Measurements from ENCODE around the gene PIWIL4.

Gene PIWIL4

DNA sequence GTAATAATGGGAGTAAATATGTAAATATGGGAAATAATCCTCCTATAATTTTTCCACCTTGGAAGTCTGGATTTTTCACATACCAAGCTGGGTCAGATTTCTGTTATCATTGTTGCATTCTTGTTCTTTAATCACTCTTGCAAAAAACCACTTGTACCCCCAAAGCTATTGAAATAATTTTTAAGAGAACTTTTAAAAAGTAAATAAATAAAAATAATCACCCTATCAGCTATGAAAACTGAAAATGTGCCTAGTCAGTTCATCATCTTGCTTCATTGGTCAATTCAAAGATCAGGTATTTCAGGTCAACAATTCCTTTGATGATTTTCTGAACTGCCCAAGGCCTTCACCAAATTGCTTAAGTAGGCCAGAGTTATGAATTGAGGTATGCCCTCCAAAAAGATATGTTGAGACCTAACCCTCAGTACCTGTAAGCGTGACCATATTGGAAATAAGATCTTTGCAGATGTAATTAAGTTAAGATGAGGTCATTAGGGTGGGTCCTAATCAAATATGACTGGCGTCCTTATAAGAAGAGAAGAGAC lies 95.8 kb downstream of the PIWIL4 start:
- Histone ChIP-seq H3K9ac (ENCODE audit: low read length) (no peak overlapping the region), H3K36me3 (replicated peaks; ENCODE audit: insufficient read depth, low read length) (no peaks in the 10 kb centered on the region), H2AFZ (ENCODE audit: low read length) (no peak overlapping the region), H3K4me2 (ENCODE audit: low read depth, low read length) (no peak overlapping the region), H3K79me2 (ENCODE audit: low read length) (no peaks in the 10 kb centered on the region), H3K27ac (ENCODE audit: low read length) (no peak overlapping the region), H3K4me1 (ENCODE audit: low read length) (no peaks in the 10 kb centered on the region), H3K27me3 (replicated peaks; ENCODE audit: insufficient read depth, low read length) (no peaks in the 10 kb centered on the region), H3K9me3 (replicated peaks; ENCODE audit: insufficient read depth, low read length) (no peaks in the 10 kb centered on the region), H3K4me3 (ENCODE audit: low read length) (no peak overlapping the region), H3F3A (ENCODE audit: insufficient read depth, low read length) (no peaks in the 10 kb centered on the region), H4K20me1 (ENCODE audit: insufficient read depth, low read length) (no peaks in the 10 kb centered on the region), H3K9me2 (replicated peaks; ENCODE audit: insufficient read depth, low read length) (no peaks in the 10 kb centered on the region)
- no peak for TF ChIP-seq EZH2 (optimal IDR thresholded peaks at IDR 0.05; ENCODE audit: low read depth, low read length)
- TF ChIP-seq, protein P1, sequence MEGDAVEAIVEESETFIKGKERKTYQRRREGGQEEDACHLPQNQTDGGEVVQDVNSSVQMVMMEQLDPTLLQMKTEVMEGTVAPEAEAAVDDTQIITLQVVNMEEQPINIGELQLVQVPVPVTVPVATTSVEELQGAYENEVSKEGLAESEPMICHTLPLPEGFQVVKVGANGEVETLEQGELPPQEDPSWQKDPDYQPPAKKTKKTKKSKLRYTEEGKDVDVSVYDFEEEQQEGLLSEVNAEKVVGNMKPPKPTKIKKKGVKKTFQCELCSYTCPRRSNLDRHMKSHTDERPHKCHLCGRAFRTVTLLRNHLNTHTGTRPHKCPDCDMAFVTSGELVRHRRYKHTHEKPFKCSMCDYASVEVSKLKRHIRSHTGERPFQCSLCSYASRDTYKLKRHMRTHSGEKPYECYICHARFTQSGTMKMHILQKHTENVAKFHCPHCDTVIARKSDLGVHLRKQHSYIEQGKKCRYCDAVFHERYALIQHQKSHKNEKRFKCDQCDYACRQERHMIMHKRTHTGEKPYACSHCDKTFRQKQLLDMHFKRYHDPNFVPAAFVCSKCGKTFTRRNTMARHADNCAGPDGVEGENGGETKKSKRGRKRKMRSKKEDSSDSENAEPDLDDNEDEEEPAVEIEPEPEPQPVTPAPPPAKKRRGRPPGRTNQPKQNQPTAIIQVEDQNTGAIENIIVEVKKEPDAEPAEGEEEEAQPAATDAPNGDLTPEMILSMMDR (IDR thresholded peaks at IDR 0.05; ENCODE audit: low read length) = no peak
- TF ChIP-seq EZH2phosphoT487 (IDR thresholded peaks at IDR 0.05; ENCODE audit: low read length) = no peak
- DNase-seq = no peak

DNA sequence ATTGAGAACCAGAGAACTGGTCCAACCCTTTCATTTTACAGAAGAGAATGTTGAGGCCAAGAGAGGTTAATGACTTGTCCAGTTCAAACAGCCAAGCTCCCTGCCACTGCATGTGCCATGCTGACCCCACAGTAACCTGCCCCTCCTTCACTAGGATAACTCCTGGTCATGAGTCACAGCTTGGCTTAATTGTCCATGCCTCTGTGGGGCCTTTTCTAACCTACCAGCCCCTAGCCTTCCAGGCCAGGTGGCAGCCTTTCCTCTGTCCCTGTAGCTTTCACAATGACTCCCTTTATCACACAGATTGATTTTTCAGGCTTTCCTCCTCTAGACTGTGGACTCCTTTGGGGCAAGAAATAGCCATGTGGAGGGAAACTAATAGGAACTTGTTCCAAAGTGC lies 97.2 kb downstream of the PIWIL4 start:
- no peaks in the 10 kb centered on the region for H3F3A ChIP-seq (ENCODE audit: insufficient read depth, low read length)
- no peak for DNase-seq
- H3K4me1 ChIP-seq (ENCODE audit: low read length) = no peaks in the 10 kb centered on the region
- H3K4me2 ChIP-seq (ENCODE audit: low read depth, low read length) = no peak overlapping the region
- no peak overlapping the region for H3K9ac ChIP-seq (ENCODE audit: low read length)
- no peaks in the 10 kb centered on the region for H3K9me2 ChIP-seq (replicated peaks; ENCODE audit: insufficient read depth, low read length)
- H3K27me3 ChIP-seq (replicated peaks; ENCODE audit: insufficient read depth, low read length) = no peaks in the 10 kb centered on the region
- H3K79me2 ChIP-seq (ENCODE audit: low read length) = no peaks in the 10 kb centered on the region
- no peaks in the 10 kb centered on the region for H3K9me3 ChIP-seq (replicated peaks; ENCODE audit: insufficient read depth, low read length)
- no peak overlapping the region for H2AFZ ChIP-seq (ENCODE audit: low read length)
- no peak overlapping the region for H3K4me3 ChIP-seq (ENCODE audit: low read length)
- H3K36me3 ChIP-seq (replicated peaks; ENCODE audit: insufficient read depth, low read length) = no peaks in the 10 kb centered on the region
- H3K27ac ChIP-seq (ENCODE audit: low read length) = no peak overlapping the region
- no peaks in the 10 kb centered on the region for H4K20me1 ChIP-seq (ENCODE audit: insufficient read depth, low read length)
- TF ChIP-seq EZH2 (optimal IDR thresholded peaks at IDR 0.05; ENCODE audit: low read depth, low read length) = no peak

DNA sequence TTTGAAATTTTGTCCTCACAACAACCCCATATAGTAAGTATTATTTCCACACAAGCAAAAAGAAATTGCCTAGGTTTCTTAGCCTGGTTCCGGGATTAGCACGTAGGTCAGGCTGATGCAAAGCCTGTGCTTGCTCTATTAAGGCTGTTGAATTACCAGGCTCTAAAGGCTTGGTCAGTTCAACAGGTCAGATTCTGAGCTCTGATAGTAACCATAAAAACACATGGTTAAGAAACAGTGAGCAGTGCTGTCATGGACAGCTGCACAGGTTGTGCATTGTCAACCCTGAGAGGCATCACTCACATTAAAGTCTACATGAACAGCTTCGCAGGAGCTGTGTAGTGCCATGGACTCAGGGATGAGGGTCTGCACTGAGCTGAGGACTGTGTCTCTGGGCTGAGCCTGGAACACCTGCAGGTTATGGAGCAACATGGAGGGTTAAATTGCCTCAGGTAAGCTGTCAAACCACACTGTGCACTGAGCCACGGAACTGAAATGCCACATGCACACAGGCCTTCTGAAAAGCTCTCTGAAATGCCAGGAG lies 98.0 kb downstream of the PIWIL4 start:
- Histone ChIP-seq H3F3A (ENCODE audit: insufficient read depth, low read length) (no peaks in the 10 kb centered on the region), H3K4me1 (ENCODE audit: low read length) (no peaks in the 10 kb centered on the region), H3K9ac (ENCODE audit: low read length) (no peak overlapping the region), H3K79me2 (ENCODE audit: low read length) (no peaks in the 10 kb centered on the region), H2AFZ (ENCODE audit: low read length) (no peak overlapping the region), H4K20me1 (ENCODE audit: insufficient read depth, low read length) (no peaks in the 10 kb centered on the region), H3K27me3 (replicated peaks; ENCODE audit: insufficient read depth, low read length) (no peaks in the 10 kb centered on the region), H3K36me3 (replicated peaks; ENCODE audit: insufficient read depth, low read length) (no peaks in the 10 kb centered on the region), H3K9me2 (replicated peaks; ENCODE audit: insufficient read depth, low read length) (no peaks in the 10 kb centered on the region), H3K27ac (ENCODE audit: low read length) (no peak overlapping the region), H3K4me3 (ENCODE audit: low read length) (no peak overlapping the region), H3K9me3 (replicated peaks; ENCODE audit: insufficient read depth, low read length) (no peaks in the 10 kb centered on the region), H3K4me2 (ENCODE audit: low read depth, low read length) (no peak overlapping the region)
- no peak for DNase-seq
- TF ChIP-seq EZH2phosphoT487 (IDR thresholded peaks at IDR 0.05; ENCODE audit: low read length) (no peak), EZH2 (optimal IDR thresholded peaks at IDR 0.05; ENCODE audit: low read depth, low read length) (no peak)
- TF ChIP-seq, protein P1 (IDR thresholded peaks at IDR 0.05; ENCODE audit: low read length) = no peak

All from MM.1S (cell line).